GM10248 (cell line): Measurements from ENCODE around the gene DMKN.

Experiments
- CTCF ChIA-PET: fragments of 300-600 bp; sonication (Branson Sonifier 250); formaldehyde crosslinking; extraction: SDS; loops from one replicate; lab custom pipeline; 2021; ENCODE audit warnings: antibody characterized with exemption; lab: Yijun Ruan, JAX
- POLR2A ChIA-PET: fragments of 350-650 bp; sonication (Branson Sonifier 250); formaldehyde crosslinking; extraction: SDS; loops from one replicate; lab custom pipeline; 2020; ENCODE audit warnings: antibody characterized with exemption; lab: Yijun Ruan, JAX
- DNase-seq: peaks from one replicate; pipeline ENCODE4 v3.0.0; 2012; ENCODE audit errors: extremely low spot score
- CTCF ChIP-seq: IDR thresholded peaks from 2 replicates; pipeline ENCODE4 v1.5.1; 2012; ENCODE audit warnings: mild to moderate bottlenecking, low read depth; ENCODE audit errors: extremely low read depth, missing control alignments, control extremely low read depth

The DMKN gene

GRCh38 chr19:35513628-35514281 lies at the start of gene DMKN:
DMKN (minus strand) TSS chr19:35513649; CDS start chr19:35513475, 174 bp downstream.
- no peak for DNase-seq
- TF ChIP-seq CTCF = no peak
- POLR2A ChIA-PET = no interaction called here

GRCh38 chr19:35562776-35563175 lies 49.3 kb upstream of the DMKN start:
- no peak for TF ChIP-seq CTCF
- ChIA-PET POLR2A (interaction anchor here (0.5 kb wide), 1 partner anchor 287 kb away, joined by 3 read pairs; no protein-coding TSS in a partner anchor), CTCF (interaction anchor here (0.8 to 4.4 kb wide), 3 partner anchors 14 to 52 kb away, joined by 3 to 21 read pairs (median 3); no protein-coding TSS in a partner anchor)
- DNase-seq = no peak

More at GRCh38 chr19:35513628-35514281, at the start of gene DMKN:
- CTCF ChIA-PET = no interaction called here

- POLR2A ChIA-PET = interaction anchor here (0.5 kb wide), 1 partner anchor 287 kb away, joined by 3 read pairs; no protein-coding TSS in a partner anchor
These were observed 48.9 kb upstream of the DMKN start for GRCh38 chr19:35562336-35562735.

GRCh38 chr19:35561436-35561835 lies 48.0 kb upstream of the DMKN start:
- CTCF ChIA-PET = no interaction called here
- no peak for DNase-seq
- POLR2A ChIA-PET = no interaction called here
- no peak for TF ChIP-seq CTCF

More at GRCh38 chr19:35562336-35562735, 48.9 kb upstream of the DMKN start:
- CTCF ChIA-PET = interaction anchor here (1.0 to 4.4 kb wide), 2 partner anchors 13 to 52 kb away, joined by 3 to 21 read pairs; no protein-coding TSS in a partner anchor
- TF ChIP-seq CTCF = no peak
- DNase-seq = no peak

- no peak for TF ChIP-seq CTCF
- ChIA-PET POLR2A (no interaction called here), CTCF (no interaction called here)
- no peak for DNase-seq
These were observed 47.2 kb upstream of the DMKN start for GRCh38 chr19:35560677-35561076.

GRCh38 chr19:35560271-35560670 lies 46.8 kb upstream of the DMKN start:
- CTCF ChIA-PET = interaction anchor here (4.7 kb wide), 1 partner anchor 12 kb away, joined by 44 read pairs; no protein-coding TSS in a partner anchor
- POLR2A ChIA-PET = no interaction called here
- DNase-seq = no peak
- no peak for TF ChIP-seq CTCF
